H1 (cell line): ENCODE data around the gene HM13. TPM values are rescaled to one million over a fixed set of nuclear protein-coding genes. Genes with fewer than 3 reads are reported as not detected.
A peak's percentile ranks its signal among the peaks of the same experiment; 100 is the strongest.

ENCODE experiments used
- ATF2 ChIP-seq: IDR thresholded peaks from 2 replicates; pipeline ENCODE4 v1.6.1; 2012; ENCODE audit warnings: low read length, inconsistent platforms
- EGR1 ChIP-seq: IDR thresholded peaks from 2 replicates; pipeline ENCODE4 v1.6.1; 2011; ENCODE audit warnings: low read depth, low read length, borderline replicate concordance
- KDM1A ChIP-seq: fragments of 200-600, 300-600 bp; sonication (generic); IDR thresholded peaks from 2 replicates; pipeline ENCODE4 v1.7.1; 2016; ENCODE audit warnings: mild to moderate bottlenecking, low read length, borderline replicate concordance
- POLR2A ChIP-seq, 2 experiments: IDR thresholded peaks; 1 replicate in 1 of 2; 2 replicates in 1 of 2; pipeline ENCODE4 v1.6.1; 2011; ENCODE audit warnings: low read depth in 2 of 2, low read length in 2 of 2, mild to moderate bottlenecking in 2 of 2; ENCODE audit errors: control extremely low read depth in 1 of 2
- POU5F1 ChIP-seq: IDR thresholded peaks from 2 replicates; pipeline ENCODE4 v1.6.1; 2011; ENCODE audit warnings: low read depth, mild to moderate bottlenecking, low read length, moderate library complexity
- RFX5 ChIP-seq: IDR thresholded peaks from 2 replicates; pipeline ENCODE4 v1.6.1; 2011; ENCODE audit warnings: low read depth, low read length, improper control_type of control experiment, borderline replicate concordance
- RNF2 ChIP-seq: fragments of 200-900, 300-1000 bp; sonication (generic); IDR thresholded peaks from 2 replicates; pipeline ENCODE4 v1.7.1; 2016; ENCODE audit warnings: borderline replicate concordance, low read depth, mild to moderate bottlenecking, antibody characterized with exemption, low read length; ENCODE audit not compliant: poor library complexity, severe bottlenecking; ENCODE audit errors: missing control alignments
- SP1 ChIP-seq: IDR thresholded peaks from 2 replicates; pipeline ENCODE4 v1.6.1; 2011; ENCODE audit warnings: low read depth, low read length
- TAF7 ChIP-seq: optimal IDR thresholded peaks from 2 replicates; pipeline ENCODE3; 2011; ENCODE audit warnings: low read depth, mild to moderate bottlenecking, inconsistent platforms, low read length, moderate library complexity, borderline replicate concordance
- polyA plus RNA-seq, 7 experiments: library from polyadenylated mRNA; depleted of rRNA in 3 of 7; stranded (reverse) in 5 of 7; unstranded in 2 of 7; fragments of >200 nt in 5 of 7; fragments of 200-250 nt in 2 of 7; gene quantifications; 1 replicate in 5 of 7; 2 replicates in 1 of 7; 4 replicates in 1 of 7; pipeline versions ENCODE4 v1.2.1 to v1.2.3, GENCODE V29; 2011 to 2013; ENCODE audit warnings: missing spikeins in 2 of 7, mixed read lengths in 2 of 7
- total RNA-seq: library from RNA; stranded (reverse); fragmentation: NEBNext Ultra II Directional; extraction: Animal tissue kit (Norgen Biotek cat#: 25700); gene quantifications from 2 replicates; pipeline ENCODE4 v1.2.1, GENCODE V29; 2021
- TF ChIP-seq, protein P1 (sequence below): fragments of 300-600 bp; sonication (generic); IDR thresholded peaks from 2 replicates; pipeline ENCODE4 v1.7.1; 2012; ENCODE audit warnings: low read length, moderate library complexity, mild to moderate bottlenecking, inconsistent platforms; ENCODE audit not compliant: insufficient replicate concordance

Gene HM13
- total and polyA plus RNA-seq, 2 of the 8 experiments (the other 6 are each of a cell fraction or from before 2014, with no cell fraction given): 118 to 183 TPM

GRCh38 chr20:31581391-31581790 lies 67.1 kb downstream of the HM13 start (continued):
- TF ChIP-seq, protein P1, sequence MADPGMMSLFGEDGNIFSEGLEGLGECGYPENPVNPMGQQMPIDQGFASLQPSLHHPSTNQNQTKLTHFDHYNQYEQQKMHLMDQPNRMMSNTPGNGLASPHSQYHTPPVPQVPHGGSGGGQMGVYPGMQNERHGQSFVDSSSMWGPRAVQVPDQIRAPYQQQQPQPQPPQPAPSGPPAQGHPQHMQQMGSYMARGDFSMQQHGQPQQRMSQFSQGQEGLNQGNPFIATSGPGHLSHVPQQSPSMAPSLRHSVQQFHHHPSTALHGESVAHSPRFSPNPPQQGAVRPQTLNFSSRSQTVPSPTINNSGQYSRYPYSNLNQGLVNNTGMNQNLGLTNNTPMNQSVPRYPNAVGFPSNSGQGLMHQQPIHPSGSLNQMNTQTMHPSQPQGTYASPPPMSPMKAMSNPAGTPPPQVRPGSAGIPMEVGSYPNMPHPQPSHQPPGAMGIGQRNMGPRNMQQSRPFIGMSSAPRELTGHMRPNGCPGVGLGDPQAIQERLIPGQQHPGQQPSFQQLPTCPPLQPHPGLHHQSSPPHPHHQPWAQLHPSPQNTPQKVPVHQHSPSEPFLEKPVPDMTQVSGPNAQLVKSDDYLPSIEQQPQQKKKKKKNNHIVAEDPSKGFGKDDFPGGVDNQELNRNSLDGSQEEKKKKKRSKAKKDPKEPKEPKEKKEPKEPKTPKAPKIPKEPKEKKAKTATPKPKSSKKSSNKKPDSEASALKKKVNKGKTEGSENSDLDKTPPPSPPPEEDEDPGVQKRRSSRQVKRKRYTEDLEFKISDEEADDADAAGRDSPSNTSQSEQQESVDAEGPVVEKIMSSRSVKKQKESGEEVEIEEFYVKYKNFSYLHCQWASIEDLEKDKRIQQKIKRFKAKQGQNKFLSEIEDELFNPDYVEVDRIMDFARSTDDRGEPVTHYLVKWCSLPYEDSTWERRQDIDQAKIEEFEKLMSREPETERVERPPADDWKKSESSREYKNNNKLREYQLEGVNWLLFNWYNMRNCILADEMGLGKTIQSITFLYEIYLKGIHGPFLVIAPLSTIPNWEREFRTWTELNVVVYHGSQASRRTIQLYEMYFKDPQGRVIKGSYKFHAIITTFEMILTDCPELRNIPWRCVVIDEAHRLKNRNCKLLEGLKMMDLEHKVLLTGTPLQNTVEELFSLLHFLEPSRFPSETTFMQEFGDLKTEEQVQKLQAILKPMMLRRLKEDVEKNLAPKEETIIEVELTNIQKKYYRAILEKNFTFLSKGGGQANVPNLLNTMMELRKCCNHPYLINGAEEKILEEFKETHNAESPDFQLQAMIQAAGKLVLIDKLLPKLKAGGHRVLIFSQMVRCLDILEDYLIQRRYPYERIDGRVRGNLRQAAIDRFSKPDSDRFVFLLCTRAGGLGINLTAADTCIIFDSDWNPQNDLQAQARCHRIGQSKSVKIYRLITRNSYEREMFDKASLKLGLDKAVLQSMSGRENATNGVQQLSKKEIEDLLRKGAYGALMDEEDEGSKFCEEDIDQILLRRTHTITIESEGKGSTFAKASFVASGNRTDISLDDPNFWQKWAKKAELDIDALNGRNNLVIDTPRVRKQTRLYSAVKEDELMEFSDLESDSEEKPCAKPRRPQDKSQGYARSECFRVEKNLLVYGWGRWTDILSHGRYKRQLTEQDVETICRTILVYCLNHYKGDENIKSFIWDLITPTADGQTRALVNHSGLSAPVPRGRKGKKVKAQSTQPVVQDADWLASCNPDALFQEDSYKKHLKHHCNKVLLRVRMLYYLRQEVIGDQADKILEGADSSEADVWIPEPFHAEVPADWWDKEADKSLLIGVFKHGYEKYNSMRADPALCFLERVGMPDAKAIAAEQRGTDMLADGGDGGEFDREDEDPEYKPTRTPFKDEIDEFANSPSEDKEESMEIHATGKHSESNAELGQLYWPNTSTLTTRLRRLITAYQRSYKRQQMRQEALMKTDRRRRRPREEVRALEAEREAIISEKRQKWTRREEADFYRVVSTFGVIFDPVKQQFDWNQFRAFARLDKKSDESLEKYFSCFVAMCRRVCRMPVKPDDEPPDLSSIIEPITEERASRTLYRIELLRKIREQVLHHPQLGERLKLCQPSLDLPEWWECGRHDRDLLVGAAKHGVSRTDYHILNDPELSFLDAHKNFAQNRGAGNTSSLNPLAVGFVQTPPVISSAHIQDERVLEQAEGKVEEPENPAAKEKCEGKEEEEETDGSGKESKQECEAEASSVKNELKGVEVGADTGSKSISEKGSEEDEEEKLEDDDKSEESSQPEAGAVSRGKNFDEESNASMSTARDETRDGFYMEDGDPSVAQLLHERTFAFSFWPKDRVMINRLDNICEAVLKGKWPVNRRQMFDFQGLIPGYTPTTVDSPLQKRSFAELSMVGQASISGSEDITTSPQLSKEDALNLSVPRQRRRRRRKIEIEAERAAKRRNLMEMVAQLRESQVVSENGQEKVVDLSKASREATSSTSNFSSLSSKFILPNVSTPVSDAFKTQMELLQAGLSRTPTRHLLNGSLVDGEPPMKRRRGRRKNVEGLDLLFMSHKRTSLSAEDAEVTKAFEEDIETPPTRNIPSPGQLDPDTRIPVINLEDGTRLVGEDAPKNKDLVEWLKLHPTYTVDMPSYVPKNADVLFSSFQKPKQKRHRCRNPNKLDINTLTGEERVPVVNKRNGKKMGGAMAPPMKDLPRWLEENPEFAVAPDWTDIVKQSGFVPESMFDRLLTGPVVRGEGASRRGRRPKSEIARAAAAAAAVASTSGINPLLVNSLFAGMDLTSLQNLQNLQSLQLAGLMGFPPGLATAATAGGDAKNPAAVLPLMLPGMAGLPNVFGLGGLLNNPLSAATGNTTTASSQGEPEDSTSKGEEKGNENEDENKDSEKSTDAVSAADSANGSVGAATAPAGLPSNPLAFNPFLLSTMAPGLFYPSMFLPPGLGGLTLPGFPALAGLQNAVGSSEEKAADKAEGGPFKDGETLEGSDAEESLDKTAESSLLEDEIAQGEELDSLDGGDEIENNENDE: no peak
- TF ChIP-seq TAF7: no peak
- no peak for TF ChIP-seq POLR2A (IDR thresholded peaks at IDR 0.05; ENCODE audit: control extremely low read depth in 1 of 2, low read depth in 2 of 2, low read length in 2 of 2)
- no peak for TF ChIP-seq RFX5
- no peak for TF ChIP-seq POU5F1
- TF ChIP-seq RNF2: no peak
- peak; percentile 83; the same call in 1 of the 2 replicates for TF ChIP-seq KDM1A
- TF ChIP-seq EGR1: peak; percentile 53; the same call in 1 of the 2 replicates
- TF ChIP-seq SP1: no peak
- TF ChIP-seq ATF2: no peak
